Activated T-cell treated with anti-CD3 and anti-CD28 coated beads, Interleukin-2, amount 50 U/mL, for 24 hours (primary cell): ENCODE measurements around the gene SMYD3.

Experiments used
- DNase-seq: peaks from one replicate; pipeline ENCODE4 v3.0.0-alpha.2; 2020
- H3K27ac Mint-ChIP-seq: 2 replicates; pipeline ENCODE4 v1.8.0; 2020; ENCODE audit warnings: mild to moderate bottlenecking, mixed read lengths
- H3K27me3 Mint-ChIP-seq: 2 replicates; pipeline ENCODE4 v1.8.0; 2020; ENCODE audit warnings: mixed read lengths
- H3K36me3 Mint-ChIP-seq: 2 replicates; pipeline ENCODE4 v1.8.0; 2020; ENCODE audit warnings: low read depth, mixed read lengths
- H3K4me1 Mint-ChIP-seq: 2 replicates; pipeline ENCODE4 v1.8.0; 2020; ENCODE audit warnings: low read depth, mixed read lengths
- H3K4me3 Mint-ChIP-seq: 2 replicates; pipeline ENCODE4 v1.8.0; 2020; ENCODE audit warnings: mild to moderate bottlenecking, moderate library complexity, mixed read lengths
- H3K9me3 Mint-ChIP-seq: 2 replicates; pipeline ENCODE4 v1.8.0; 2020; ENCODE audit warnings: mixed read lengths

Gene SMYD3

GRCh38 chr1:245810181-245810769 lies 696.8 kb downstream of the SMYD3 start:
- no peak for DNase-seq
- Mint-ChIP-seq H3K27me3 (no peaks in the 10 kb centered on the region), H3K4me1 (peaks cover 4% of the 10 kb centered on the region), H3K4me3 (no peak overlapping the region), H3K27ac (no peak overlapping the region), H3K9me3 (no peaks in the 10 kb centered on the region), H3K36me3 (no peaks in the 10 kb centered on the region)

DNA sequence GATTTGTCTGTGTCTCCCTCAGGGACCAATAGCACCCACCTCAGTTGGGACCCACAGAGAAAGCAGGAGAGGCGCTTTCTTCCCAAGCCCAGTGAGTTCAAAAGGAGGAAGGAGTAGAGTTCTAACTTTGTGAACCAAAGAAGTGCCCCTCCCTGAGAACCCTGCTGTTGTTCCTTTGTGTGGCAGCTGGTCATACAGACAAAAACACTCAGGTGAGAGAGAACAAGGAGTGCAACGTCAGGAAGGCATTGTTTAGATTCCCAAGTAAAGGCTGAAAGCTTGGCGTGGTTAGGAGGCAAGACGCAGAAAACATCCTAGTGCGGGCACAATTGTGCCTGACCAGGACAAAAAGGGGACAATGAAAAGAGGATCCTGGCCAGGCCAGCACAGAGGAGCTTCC lies 697.7 kb downstream of the SMYD3 start:
- Mint-ChIP-seq H3K27me3 (no peaks in the 10 kb centered on the region), H3K36me3 (no peaks in the 10 kb centered on the region), H3K4me3 (no peak overlapping the region), H3K27ac (no peak overlapping the region), H3K4me1 (peaks cover 4% of the 10 kb centered on the region), H3K9me3 (no peaks in the 10 kb centered on the region)
- no peak for DNase-seq

DNA sequence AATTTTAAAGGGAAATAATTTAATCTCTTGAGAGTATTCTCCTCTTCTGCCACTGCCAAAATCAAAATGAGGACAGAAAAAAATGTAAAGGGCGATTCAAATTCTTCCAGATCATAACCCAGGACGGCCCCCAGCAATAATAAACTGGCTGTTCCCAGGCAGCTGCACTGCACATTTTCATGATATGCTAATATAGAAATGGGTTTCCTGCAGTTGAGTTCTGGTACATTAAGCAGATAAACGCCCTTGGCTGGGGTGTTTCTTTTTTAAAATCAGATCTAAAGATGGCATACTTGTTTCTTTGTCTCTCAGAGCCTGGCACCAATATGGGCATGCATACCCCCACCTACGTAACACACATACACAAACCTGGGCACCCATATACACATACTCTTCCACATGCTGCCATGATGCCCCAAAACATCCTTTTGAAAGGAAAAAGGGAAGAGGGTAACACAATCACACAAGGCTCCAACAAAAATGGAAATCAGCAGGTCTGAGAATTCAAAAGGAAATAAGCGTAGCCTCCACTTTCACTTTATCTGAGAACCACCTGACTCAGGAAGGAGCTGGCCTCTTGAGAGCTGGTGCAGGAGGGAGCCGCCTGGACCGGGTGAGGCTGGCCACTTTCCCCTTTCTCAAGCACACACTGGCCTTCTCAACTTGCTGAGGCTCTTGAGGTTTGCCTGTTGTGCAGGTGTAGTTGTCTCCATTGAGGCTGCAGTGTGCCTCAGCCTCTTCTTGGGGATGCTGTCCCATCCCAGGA lies 698.9 kb downstream of the SMYD3 start:
- no peak for DNase-seq
- Mint-ChIP-seq H3K27ac (no peak overlapping the region), H3K27me3 (no peaks in the 10 kb centered on the region), H3K4me3 (no peak overlapping the region), H3K9me3 (no peaks in the 10 kb centered on the region), H3K4me1 (peaks cover 4% of the 10 kb centered on the region), H3K36me3 (peaks cover 4% of the 10 kb centered on the region)

DNA sequence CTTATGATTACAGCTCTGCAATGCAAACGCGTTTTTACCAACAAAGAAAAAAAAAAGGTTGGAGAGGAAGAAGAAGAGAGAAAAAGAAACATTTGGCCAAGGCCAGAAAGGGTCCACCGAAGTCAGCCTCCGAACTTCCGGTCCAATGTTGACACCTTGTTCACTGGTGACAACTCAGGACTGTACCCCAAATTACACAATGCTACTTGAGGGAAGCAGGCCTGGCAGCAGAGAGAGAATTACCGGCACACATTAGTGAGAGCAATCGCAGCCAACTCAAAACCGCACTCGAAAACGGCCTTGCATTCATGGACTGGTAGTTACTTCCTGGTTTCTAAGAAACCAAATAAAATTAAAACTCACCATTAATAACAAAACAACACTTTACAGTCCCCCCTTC lies 699.8 kb downstream of the SMYD3 start:
- DNase-seq, result no peak
- H3K27me3 Mint-ChIP-seq, result no peaks in the 10 kb centered on the region
- peaks cover 4% of the 10 kb centered on the region for H3K4me1 Mint-ChIP-seq
- no peak overlapping the region for H3K4me3 Mint-ChIP-seq
- no peak overlapping the region for H3K27ac Mint-ChIP-seq
- peaks cover 6% of the 10 kb centered on the region for H3K36me3 Mint-ChIP-seq
- H3K9me3 Mint-ChIP-seq, result no peaks in the 10 kb centered on the region

DNA sequence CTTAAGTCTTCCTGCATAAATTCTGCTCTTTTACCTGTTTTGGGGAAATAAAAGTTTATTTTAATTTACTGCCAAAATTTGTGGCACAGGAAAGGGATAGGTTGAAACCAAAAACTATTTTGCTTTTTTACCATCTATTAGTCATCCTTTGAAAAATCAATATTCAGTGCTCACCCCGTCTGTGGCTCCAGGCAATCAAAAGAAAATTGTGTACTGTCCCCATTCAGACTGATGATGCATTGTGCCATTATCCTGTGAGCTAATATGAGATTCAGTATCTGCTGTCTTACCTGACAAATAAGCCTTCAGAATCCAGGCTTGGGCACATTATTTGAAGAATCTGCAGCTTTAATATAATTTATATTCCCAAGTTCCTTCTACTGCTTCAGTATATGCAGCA lies 701.5 kb downstream of the SMYD3 start:
- Mint-ChIP-seq H3K4me3 (no peak overlapping the region), H3K36me3 (peaks cover 6% of the 10 kb centered on the region), H3K9me3 (no peaks in the 10 kb centered on the region), H3K4me1 (peaks cover 4% of the 10 kb centered on the region), H3K27ac (no peak overlapping the region), H3K27me3 (no peaks in the 10 kb centered on the region)
- DNase-seq, result no peak

DNA sequence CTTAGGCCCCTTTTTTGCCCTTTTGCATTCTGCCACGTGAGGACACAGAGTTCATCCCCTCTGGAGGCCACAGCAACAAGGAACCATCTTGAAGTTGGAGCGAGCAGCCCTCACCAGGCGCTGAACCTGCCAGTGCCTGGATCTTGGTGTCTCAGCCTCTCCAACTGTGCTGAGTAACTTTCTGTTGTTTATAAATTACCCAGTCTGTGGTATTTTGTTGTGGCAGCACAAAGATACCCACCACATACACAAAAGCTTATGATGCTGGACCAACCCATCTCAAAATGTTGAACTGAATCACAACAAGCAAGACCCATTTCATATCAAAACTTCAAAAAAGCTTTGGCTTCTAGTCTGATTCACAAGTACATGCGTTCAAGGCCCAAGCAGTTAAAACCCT lies 702.4 kb downstream of the SMYD3 start:
- Mint-ChIP-seq H3K27me3 (no peaks in the 10 kb centered on the region), H3K9me3 (no peaks in the 10 kb centered on the region), H3K27ac (no peak overlapping the region), H3K36me3 (peaks cover 6% of the 10 kb centered on the region), H3K4me1 (peaks cover 4% of the 10 kb centered on the region), H3K4me3 (no peak overlapping the region)
- no peak for DNase-seq

DNA sequence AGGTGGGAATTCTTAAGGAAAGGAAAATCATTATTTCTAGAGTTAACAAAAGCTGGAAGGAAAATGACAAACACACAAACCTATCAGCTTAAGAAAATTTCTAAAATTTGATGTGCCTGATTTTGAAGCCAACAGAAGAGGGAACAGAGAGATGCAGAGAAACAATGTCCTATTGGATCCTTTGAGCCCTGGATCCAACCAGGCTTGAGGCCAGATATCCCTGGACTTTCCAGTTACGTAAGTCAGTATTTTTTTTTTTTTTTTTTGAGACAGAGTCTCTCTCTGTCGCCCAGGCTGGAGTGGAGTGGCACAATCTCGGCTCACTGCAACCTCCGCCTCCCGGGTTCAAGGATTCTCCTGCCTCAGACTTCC lies 703.4 kb downstream of the SMYD3 start:
- Mint-ChIP-seq H3K4me3 (no peak overlapping the region), H3K9me3 (no peaks in the 10 kb centered on the region), H3K27ac (no peak overlapping the region), H3K4me1 (peaks cover 4% of the 10 kb centered on the region), H3K36me3 (peaks cover 6% of the 10 kb centered on the region), H3K27me3 (no peaks in the 10 kb centered on the region)
- DNase-seq, result no peak

DNA sequence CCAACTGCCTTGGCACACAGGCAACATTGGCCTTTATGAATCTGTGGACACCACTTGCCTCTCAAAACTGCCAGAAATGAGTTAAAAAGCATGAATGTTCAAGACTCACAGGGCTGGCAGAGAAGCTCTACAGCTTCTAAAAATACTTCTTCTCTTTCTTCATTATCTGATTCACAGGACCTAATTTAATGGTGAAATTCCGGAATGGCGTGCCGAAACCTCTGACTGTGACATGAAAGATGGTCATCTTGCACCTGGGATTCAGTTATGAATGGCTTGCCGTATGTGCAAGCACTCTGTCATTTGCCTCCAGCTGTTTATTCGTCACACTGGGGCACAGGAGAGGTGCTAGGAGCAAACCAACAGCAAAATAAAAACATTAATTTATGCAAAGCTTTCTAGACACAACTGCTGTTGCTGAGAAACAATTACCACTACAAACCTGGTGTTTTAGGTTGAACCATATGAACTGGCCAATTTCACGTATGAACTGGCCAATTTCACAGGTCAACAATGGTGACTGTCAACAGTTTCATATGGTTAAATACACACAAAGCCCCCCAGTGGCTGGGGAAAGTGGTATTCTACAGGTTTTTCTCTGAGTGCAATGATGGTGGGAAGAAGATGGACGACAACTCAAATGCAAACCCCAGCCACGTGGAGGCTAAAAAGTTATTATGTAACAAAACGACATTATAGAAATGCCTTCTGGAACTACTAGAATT lies 704.0 kb downstream of the SMYD3 start:
- Mint-ChIP-seq H3K4me1 (peaks cover 2% of the 10 kb centered on the region), H3K27me3 (no peaks in the 10 kb centered on the region), H3K9me3 (no peaks in the 10 kb centered on the region), H3K36me3 (peaks cover 6% of the 10 kb centered on the region), H3K27ac (no peak overlapping the region), H3K4me3 (no peak overlapping the region)
- no peak for DNase-seq

DNA sequence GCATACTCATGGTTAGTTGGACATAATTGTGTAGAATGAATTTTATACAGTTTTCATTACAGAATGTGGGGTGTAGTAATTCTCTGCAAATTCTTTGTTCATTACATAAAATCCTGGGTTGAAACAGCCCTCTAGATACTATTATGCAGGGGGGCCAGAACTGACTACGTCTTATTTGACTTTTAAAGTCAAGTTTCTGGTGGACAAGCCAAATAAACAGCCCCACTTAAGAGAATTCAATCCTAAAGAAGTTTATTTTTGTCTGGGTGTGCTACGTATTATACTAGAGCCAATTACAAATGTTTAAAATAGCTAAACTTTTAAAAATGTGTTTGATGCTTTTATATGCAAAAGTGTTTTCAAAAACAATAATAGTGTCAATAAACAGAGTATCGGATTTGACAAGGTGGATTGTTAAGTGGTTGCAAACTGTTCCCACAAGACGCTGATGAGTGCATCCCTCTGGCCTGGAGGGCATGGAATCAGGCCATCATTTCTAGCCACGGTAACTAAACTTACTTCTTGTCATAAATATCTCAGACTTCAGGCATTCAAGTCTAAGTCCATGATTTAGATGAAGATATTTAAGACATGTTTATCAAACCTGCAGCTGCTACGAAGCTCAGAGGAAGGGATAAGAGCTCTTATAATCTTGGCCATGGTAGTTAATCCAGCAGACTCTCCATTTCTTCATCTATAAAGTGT lies 706.0 kb downstream of the SMYD3 start:
- Mint-ChIP-seq H3K27me3 (no peaks in the 10 kb centered on the region), H3K27ac (no peak overlapping the region), H3K36me3 (peaks cover 8% of the 10 kb centered on the region), H3K4me1 (no peaks in the 10 kb centered on the region), H3K4me3 (no peak overlapping the region), H3K9me3 (no peaks in the 10 kb centered on the region)
- no peak for DNase-seq

DNA sequence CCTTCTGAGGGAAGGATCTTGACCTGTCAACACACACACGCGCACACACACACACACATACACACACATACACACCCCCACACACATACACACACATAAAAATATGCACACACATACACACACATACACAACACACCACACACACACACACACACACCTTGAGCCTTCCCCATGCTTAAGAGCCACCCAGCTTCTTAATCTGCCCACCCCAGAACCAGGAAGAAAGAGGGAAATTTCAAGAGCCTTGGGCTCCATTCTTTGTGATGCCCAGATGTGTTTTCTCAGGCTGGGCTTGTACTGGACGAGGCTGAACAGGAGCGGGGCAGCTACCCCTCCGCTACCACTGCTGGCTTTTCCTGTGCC lies 708.7 kb downstream of the SMYD3 start:
- no peak overlapping the region for H3K4me3 Mint-ChIP-seq
- H3K9me3 Mint-ChIP-seq, result no peaks in the 10 kb centered on the region
- H3K27me3 Mint-ChIP-seq, result no peaks in the 10 kb centered on the region
- H3K36me3 Mint-ChIP-seq, result peaks cover 6% of the 10 kb centered on the region
- H3K4me1 Mint-ChIP-seq, result no peaks in the 10 kb centered on the region
- DNase-seq, result no peak
- H3K27ac Mint-ChIP-seq, result no peak overlapping the region

DNA sequence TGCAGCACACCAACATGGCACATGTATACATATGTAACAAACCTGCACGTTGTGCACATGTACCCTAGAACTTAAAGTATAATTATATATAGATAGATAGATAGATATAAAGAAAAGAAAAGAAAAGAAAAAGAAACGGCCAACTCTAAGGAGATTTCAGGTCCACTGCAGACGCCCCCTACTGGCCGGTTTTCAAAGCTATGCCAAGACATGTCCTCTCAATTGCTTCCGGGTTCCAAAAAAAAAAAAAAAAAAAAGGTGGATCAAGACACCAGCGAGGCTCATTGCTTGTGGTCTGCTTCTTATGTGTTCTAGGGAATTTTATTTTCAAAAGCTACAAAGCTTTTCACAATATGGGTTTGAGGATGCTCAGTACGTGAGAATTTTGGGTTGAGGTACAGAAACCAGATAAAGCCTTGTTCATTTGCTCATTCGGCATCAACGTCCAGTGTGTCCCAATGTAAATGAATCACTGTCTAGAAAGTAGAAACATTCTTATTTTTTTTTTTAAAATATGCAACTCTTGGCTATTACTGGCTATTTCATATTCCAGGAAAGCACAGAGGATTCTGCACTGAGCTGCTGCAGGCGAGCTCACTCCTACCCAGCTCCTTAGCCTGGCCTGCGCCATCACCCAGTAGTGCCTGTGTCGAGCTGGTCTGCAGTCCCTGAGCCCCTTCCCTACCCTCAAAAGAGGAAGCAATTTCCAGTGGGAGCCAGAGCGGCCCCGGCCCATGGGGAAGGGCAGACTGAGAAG lies 709.3 kb downstream of the SMYD3 start:
- no peaks in the 10 kb centered on the region for H3K9me3 Mint-ChIP-seq
- H3K36me3 Mint-ChIP-seq, result peaks cover 2% of the 10 kb centered on the region
- no peak for DNase-seq
- no peak overlapping the region for H3K4me3 Mint-ChIP-seq
- no peaks in the 10 kb centered on the region for H3K4me1 Mint-ChIP-seq
- no peak overlapping the region for H3K27ac Mint-ChIP-seq
- H3K27me3 Mint-ChIP-seq, result no peaks in the 10 kb centered on the region

- DNase-seq, result no peak
- H3K27me3 Mint-ChIP-seq, result no peaks in the 10 kb centered on the region
- no peak overlapping the region for H3K4me3 Mint-ChIP-seq
- no peaks in the 10 kb centered on the region for H3K9me3 Mint-ChIP-seq
- H3K36me3 Mint-ChIP-seq, result peaks cover 1% of the 10 kb centered on the region
- H3K27ac Mint-ChIP-seq, result no peak overlapping the region
- no peaks in the 10 kb centered on the region for H3K4me1 Mint-ChIP-seq
Measured at GRCh38 chr1:245791410-245792312, 715.4 kb downstream of the SMYD3 start.

DNA sequence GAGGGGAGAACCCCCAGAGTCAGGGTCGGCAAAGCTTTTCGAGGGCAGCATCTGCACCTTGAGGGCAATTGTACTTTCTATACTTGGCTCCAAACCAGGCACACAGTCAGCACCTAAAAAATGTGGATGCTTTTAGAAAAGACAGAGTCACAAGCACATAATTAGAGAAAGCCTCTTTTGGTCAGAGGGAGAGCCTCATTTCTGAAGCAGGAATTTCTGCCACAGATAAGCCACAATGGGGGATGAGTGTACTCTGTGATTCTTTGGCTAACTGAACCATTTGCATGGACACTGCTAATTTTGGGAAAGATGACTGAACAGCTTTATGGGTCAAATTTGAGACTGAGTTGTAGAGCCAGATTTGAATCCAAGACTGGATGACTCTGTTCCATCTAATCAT lies 716.6 kb downstream of the SMYD3 start:
- Mint-ChIP-seq H3K27ac (no peak overlapping the region), H3K27me3 (no peaks in the 10 kb centered on the region), H3K4me1 (no peaks in the 10 kb centered on the region), H3K36me3 (no peaks in the 10 kb centered on the region), H3K4me3 (no peak overlapping the region), H3K9me3 (no peaks in the 10 kb centered on the region)
- DNase-seq, result no peak
